Thoracic aorta (tissue), 2 donors: ENCODE measurements around the gene AOX1. TPM values are rescaled to one million over a fixed set of nuclear protein-coding genes. Genes with fewer than 3 reads are reported as not detected.

ENCODE experiments used
- ATAC-seq: fragments of 150-250 bp; one replicate; pipeline ENCODE4 v1.8.0; 2017; ENCODE audit warnings: low read depth; ENCODE audit not compliant: insufficient number of reproducible peaks, low FRiP score
- DNase-seq: peaks from one replicate; pipeline ENCODE4 v3.0.0-alpha.2; 2020; ENCODE audit warnings: low spot score
- H3K27ac ChIP-seq, 2 donors: fragments of 200-600 bp; sonication (generic); 1 replicate in 1 of 2; 2 replicates in 1 of 2; pipeline ENCODE4 v1.5.1; 2016; ENCODE audit warnings: mild to moderate bottlenecking in 2 of 2, moderate library complexity in 2 of 2
- H3K27me3 ChIP-seq: fragments of 200-600 bp; sonication (generic); replicated peaks from 2 replicates; pipeline ENCODE4 v1.6.0; 2016; ENCODE audit warnings: mild to moderate bottlenecking; ENCODE audit not compliant: insufficient read depth
- H3K36me3 ChIP-seq: fragments of 200-600 bp; sonication (generic); one replicate; pipeline ENCODE4 v1.5.1; 2016
- H3K4me1 ChIP-seq, 2 donors: fragments of 200-600 bp; sonication (generic); 1 replicate in 1 of 2; 2 replicates in 1 of 2; pipeline versions ENCODE4 v1.5.1 to v1.6.0; 2016; ENCODE audit warnings: low read depth in 2 of 2, mild to moderate bottlenecking in 1 of 2; ENCODE audit not compliant: control insufficient read depth in 1 of 2
- H3K4me3 ChIP-seq: fragments of 200-600 bp; sonication (generic); 2 replicates; pipeline ENCODE4 v1.5.1; 2016; ENCODE audit warnings: mild to moderate bottlenecking
- H3K9me3 ChIP-seq: fragments of 200-600 bp; sonication (generic); 2 replicates; pipeline ENCODE4 v1.5.1; 2016
- CTCF ChIP-seq: fragments of 200-600 bp; sonication (generic); IDR thresholded peaks from one replicate; pipeline ENCODE4 v1.5.1; 2019; ENCODE audit warnings: antibody characterized with exemption
- total RNA-seq, 2 donors: library from RNA; depleted of rRNA; stranded (reverse); fragments of >200 nt; gene quantifications; one replicate each; pipeline versions ENCODE4 v1.1.0 to v1.2.3, GENCODE V29; 2016

Gene AOX1
- total RNA-seq, 2 donors from 2014 or later = 56.1 to 69.9 TPM

GRCh38 chr2:200689115-200689514 is 103.3 kb downstream of the AOX1 start:
- ATAC-seq = no peak
- DNase-seq = no peak
- no peaks in the 10 kb centered on the region for H3K27me3 ChIP-seq
- H3K36me3 ChIP-seq = no peaks in the 10 kb centered on the region
- H3K4me3 ChIP-seq = no peak overlapping the region
- no peak for TF ChIP-seq CTCF
- H3K4me1 ChIP-seq = no peaks in the 10 kb centered on the region
- H3K9me3 ChIP-seq = no peaks in the 10 kb centered on the region
- no peak overlapping the region for H3K27ac ChIP-seq

- Histone ChIP-seq H3K9me3 (no peaks in the 10 kb centered on the region), H3K27ac (no peak overlapping the region), H3K27me3 (no peaks in the 10 kb centered on the region), H3K4me3 (no peak overlapping the region), H3K36me3 (no peaks in the 10 kb centered on the region), H3K4me1 (no peaks in the 10 kb centered on the region)
- DNase-seq = no peak
- ATAC-seq = no peak
- TF ChIP-seq CTCF = no peak
Measured at GRCh38 chr2:200693836-200694470, 108.1 kb downstream of the AOX1 start.

GRCh38 chr2:200695191-200695590 is 109.4 kb downstream of the AOX1 start:
- TF ChIP-seq CTCF = no peak
- no peak for DNase-seq
- Histone ChIP-seq H3K9me3 (no peaks in the 10 kb centered on the region), H3K4me1 (no peaks in the 10 kb centered on the region), H3K27ac (no peak overlapping the region), H3K4me3 (no peak overlapping the region), H3K27me3 (no peaks in the 10 kb centered on the region), H3K36me3 (no peaks in the 10 kb centered on the region)
- ATAC-seq = no peak

- ATAC-seq (no peak), DNase-seq (no peak)
- Histone ChIP-seq H3K36me3 (no peaks in the 10 kb centered on the region), H3K4me3 (no peak overlapping the region), H3K4me1 (no peaks in the 10 kb centered on the region), H3K27me3 (no peaks in the 10 kb centered on the region), H3K27ac (no peak overlapping the region), H3K9me3 (no peaks in the 10 kb centered on the region)
- no peak for TF ChIP-seq CTCF
Measured at GRCh38 chr2:200695601-200696000, 109.8 kb downstream of the AOX1 start.

GRCh38 chr2:200698217-200698616 is 112.4 kb downstream of the AOX1 start:
- H3K9me3 ChIP-seq = no peaks in the 10 kb centered on the region

More at GRCh38 chr2:200698217-200698616, 112.4 kb downstream of the AOX1 start:
- no peak for DNase-seq
- H3K4me1 ChIP-seq = no peaks in the 10 kb centered on the region
- H3K36me3 ChIP-seq = no peaks in the 10 kb centered on the region
- H3K27ac ChIP-seq = no peak overlapping the region
- H3K27me3 ChIP-seq = no peaks in the 10 kb centered on the region
- no peak for ATAC-seq
- no peak for TF ChIP-seq CTCF
- no peak overlapping the region for H3K4me3 ChIP-seq
